DND-41 (cell line): ENCODE data around the gene HMGA1.

Experiments
- ATAC-seq: fragments of 200-7000 bp; cut with Tn5 transposase; 3 replicates; pipeline ENCODE4 v1.9.1; 2021; ENCODE audit warnings: low read depth; ENCODE audit not compliant: insufficient read depth
- DNase-seq: peaks from one replicate; pipeline ENCODE4 v3.0.0-alpha.2; 2020
- H2AFZ ChIP-seq: 2 replicates; pipeline ENCODE4 v1.6.0; 2012; ENCODE audit warnings: low read depth, low read length
- H3K27ac ChIP-seq: 2 replicates; pipeline ENCODE4 v1.5.1; 2012; ENCODE audit warnings: low read length, inconsistent platforms
- H3K27me3 ChIP-seq: fragments of 200-600 bp; sonication (generic); 2 replicates; pipeline ENCODE4 v1.6.0; 2012; ENCODE audit warnings: low read length, mild to moderate bottlenecking, inconsistent platforms; ENCODE audit not compliant: insufficient read depth, poor library complexity
- H3K36me3 ChIP-seq: 2 replicates; pipeline ENCODE4 v1.5.1; 2012; ENCODE audit warnings: low read length, inconsistent platforms; ENCODE audit not compliant: insufficient read depth
- H3K4me1 ChIP-seq: 2 replicates; pipeline ENCODE4 v1.5.1; 2012; ENCODE audit warnings: mild to moderate bottlenecking, low read length; ENCODE audit not compliant: insufficient read depth
- H3K4me2 ChIP-seq: 2 replicates; pipeline ENCODE4 v1.6.0; 2012; ENCODE audit warnings: mild to moderate bottlenecking, moderate library complexity, low read length, inconsistent platforms; ENCODE audit not compliant: insufficient read depth
- H3K4me3 ChIP-seq, 2 experiments: fragments of 200-600 bp in 1 of 2; shearing (Covaris generic) in 1 of 2; 2 replicates each; pipeline ENCODE4 v1.5.1; 2012 to 2016; ENCODE audit warnings: inconsistent platforms in 2 of 2, low read length in 2 of 2, mild to moderate bottlenecking in 2 of 2, low read depth in 1 of 2, moderate library complexity in 1 of 2
- H3K79me2 ChIP-seq: 2 replicates; pipeline ENCODE4 v1.6.0; 2012; ENCODE audit warnings: low read length, inconsistent platforms; ENCODE audit not compliant: insufficient read depth
- H3K9ac ChIP-seq: 2 replicates; pipeline ENCODE4 v1.6.0; 2012; ENCODE audit warnings: low read depth, mild to moderate bottlenecking, inconsistent platforms, low read length, moderate library complexity
- H3K9me3 ChIP-seq: 2 replicates; pipeline ENCODE4 v1.5.1; 2012; ENCODE audit warnings: low read length, moderate library complexity, mild to moderate bottlenecking, inconsistent platforms; ENCODE audit not compliant: insufficient read depth, severe bottlenecking
- H4K20me1 ChIP-seq: 2 replicates; pipeline ENCODE4 v1.6.0; 2012; ENCODE audit warnings: low read length; ENCODE audit not compliant: insufficient read depth
- EZH2 ChIP-seq: IDR thresholded peaks from 3 replicates; pipeline ENCODE4 v1.6.1; 2012; ENCODE audit warnings: borderline replicate concordance, low read depth, mild to moderate bottlenecking, moderate library complexity, low read length, inconsistent platforms; ENCODE audit not compliant: severe bottlenecking
- TF ChIP-seq, protein P1 (sequence below): IDR thresholded peaks from 2 replicates; pipeline ENCODE4 v1.5.1; 2012; ENCODE audit warnings: borderline replicate concordance, low read length, moderate library complexity, mild to moderate bottlenecking; ENCODE audit not compliant: poor library complexity, severe bottlenecking; ENCODE audit errors: extremely low read depth

Gene HMGA1

DNA sequence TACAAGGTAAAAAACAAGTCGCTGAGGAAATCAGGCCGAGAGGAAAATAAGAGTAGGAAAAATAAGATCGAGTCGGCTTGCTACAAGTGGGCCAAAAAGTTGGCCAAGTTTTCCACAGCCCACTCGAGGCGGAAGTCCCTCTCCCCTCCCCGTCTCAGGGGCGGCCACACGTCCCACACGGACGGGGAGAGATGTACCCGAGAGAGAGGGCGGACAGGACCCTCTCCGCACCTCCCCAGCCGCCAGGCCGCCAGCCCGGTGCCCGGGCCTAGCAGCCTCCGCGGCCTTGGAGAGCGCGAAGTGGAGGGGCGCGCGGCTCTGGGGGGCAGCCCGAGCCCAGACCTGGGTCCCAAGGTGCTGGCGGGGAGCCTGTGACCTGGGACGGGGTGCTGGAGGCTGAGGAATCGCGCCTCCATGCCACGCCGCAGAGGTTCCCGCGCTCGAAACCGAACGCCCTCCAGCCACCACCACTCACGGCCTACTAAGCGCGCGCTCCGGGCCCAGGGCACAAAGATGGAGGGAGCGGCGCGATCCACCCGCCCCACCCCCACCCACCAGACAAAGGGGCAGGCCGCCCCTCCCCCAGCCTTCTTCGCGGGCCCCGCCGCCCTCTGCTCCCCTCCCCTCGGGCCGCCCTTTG lies 1.9 kb upstream of the HMGA1 start:
- Histone ChIP-seq H3K36me3 (peaks cover 17% of the 10 kb centered on the region), H3K4me3 (no peak overlapping the region), H3K9me3 (no peaks in the 10 kb centered on the region), H3K27ac (no peak overlapping the region), H3K9ac (no peak overlapping the region), H2AFZ (no peak overlapping the region), H3K79me2 (peaks cover 27% of the 10 kb centered on the region), H4K20me1 (peaks cover 5% of the 10 kb centered on the region), H3K4me1 (peaks cover 24% of the 10 kb centered on the region), H3K4me2 (no peak overlapping the region), H3K27me3 (no peaks in the 10 kb centered on the region)
- TF ChIP-seq EZH2, result no peak
- TF ChIP-seq, protein P1, sequence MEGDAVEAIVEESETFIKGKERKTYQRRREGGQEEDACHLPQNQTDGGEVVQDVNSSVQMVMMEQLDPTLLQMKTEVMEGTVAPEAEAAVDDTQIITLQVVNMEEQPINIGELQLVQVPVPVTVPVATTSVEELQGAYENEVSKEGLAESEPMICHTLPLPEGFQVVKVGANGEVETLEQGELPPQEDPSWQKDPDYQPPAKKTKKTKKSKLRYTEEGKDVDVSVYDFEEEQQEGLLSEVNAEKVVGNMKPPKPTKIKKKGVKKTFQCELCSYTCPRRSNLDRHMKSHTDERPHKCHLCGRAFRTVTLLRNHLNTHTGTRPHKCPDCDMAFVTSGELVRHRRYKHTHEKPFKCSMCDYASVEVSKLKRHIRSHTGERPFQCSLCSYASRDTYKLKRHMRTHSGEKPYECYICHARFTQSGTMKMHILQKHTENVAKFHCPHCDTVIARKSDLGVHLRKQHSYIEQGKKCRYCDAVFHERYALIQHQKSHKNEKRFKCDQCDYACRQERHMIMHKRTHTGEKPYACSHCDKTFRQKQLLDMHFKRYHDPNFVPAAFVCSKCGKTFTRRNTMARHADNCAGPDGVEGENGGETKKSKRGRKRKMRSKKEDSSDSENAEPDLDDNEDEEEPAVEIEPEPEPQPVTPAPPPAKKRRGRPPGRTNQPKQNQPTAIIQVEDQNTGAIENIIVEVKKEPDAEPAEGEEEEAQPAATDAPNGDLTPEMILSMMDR, result no peak
- DNase-seq (no peak), ATAC-seq (no peak)

DNA sequence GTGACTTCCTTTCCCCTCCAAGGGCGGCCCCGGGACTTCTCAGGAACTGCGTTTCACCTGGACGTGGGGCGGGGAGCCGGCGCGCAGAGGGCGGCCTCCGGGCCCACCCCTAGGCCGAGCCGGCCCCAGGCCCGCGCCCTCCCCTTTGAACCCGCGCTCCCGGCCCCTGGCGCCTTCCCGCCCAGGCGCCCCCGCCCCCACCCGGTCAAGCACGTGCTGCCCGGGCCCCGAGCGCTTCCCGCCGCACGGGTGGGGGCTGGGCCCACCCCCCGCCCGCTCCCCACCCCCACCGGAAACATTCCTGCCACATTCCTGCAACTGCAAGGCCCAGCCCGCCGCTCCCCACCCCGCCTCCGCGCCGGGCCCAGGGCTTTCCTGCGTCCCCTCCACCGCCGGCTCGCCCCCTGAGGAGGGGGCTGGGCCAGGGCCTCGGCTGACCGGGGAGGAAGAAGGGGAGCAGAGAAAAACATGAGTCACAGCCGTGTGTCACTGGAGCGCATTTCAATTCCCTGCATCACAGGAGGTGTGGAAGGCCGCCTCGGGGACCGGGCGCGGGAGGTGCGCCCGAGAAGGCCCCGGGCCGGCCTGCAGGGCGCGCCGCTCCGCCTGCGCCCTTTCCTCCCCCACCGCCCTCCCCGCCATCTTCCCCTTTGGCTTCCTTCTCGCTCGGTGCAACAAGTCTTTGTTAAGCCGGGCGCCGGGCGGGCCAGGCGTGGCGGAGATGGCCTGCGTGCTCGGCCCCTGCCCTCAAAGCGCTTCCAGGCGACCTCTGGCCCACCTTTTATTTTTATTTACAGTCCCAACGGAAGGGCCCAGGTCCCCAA lies 1.2 kb upstream of the HMGA1 start:
- ATAC-seq, result no peak
- no peak overlapping the region for H3K4me2 ChIP-seq
- H4K20me1 ChIP-seq, result peaks cover 12% of the 10 kb centered on the region
- no peak overlapping the region for H3K4me3 ChIP-seq
- peaks cover 25% of the 10 kb centered on the region for H3K36me3 ChIP-seq
- no peaks in the 10 kb centered on the region for H3K9me3 ChIP-seq
- DNase-seq, result no peak
- H3K27me3 ChIP-seq, result no peaks in the 10 kb centered on the region
- TF ChIP-seq, protein P1, result no peak
- no peak for TF ChIP-seq EZH2
- no peak overlapping the region for H3K9ac ChIP-seq
- H2AFZ ChIP-seq, result no peak overlapping the region
- H3K27ac ChIP-seq, result no peak overlapping the region
- H3K4me1 ChIP-seq, result peaks cover 31% of the 10 kb centered on the region
- peaks cover 35% of the 10 kb centered on the region for H3K79me2 ChIP-seq

DNA sequence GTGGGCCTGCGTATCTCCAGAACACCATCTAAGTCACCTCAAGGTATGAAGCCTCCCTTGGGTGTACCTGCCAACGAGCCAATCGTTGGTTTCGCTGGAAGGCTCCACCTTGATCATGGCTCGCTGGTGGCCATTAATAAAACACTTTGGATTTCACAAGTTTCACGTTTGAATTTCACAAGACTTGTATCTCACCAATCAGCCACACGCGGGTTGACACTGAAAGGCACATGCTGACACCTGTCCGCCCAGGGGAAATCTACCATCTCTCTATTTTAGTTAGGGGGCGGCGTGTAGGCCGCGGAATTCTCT lies 586 bp upstream of the HMGA1 start:
- no peaks in the 10 kb centered on the region for H3K27me3 ChIP-seq
- DNase-seq, result no peak
- peaks cover 30% of the 10 kb centered on the region for H3K36me3 ChIP-seq
- peaks cover 40% of the 10 kb centered on the region for H3K79me2 ChIP-seq
- peaks cover 18% of the 10 kb centered on the region for H4K20me1 ChIP-seq
- peaks cover 36% of the 10 kb centered on the region for H3K4me1 ChIP-seq
- H3K4me3 ChIP-seq, result peak overlapping the region in 1 of 2 experiments; percentile 72; a peak in 2 of 4 replicates
- no peak for ATAC-seq
- H2AFZ ChIP-seq, result no peak overlapping the region
- peak overlapping the region; percentile 92 for H3K4me2 ChIP-seq
- H3K27ac ChIP-seq, result peak overlapping the region; percentile 61; the same call in 1 of the 2 replicates
- no peaks in the 10 kb centered on the region for H3K9me3 ChIP-seq
- peak overlapping the region; percentile 100 for H3K9ac ChIP-seq
- TF ChIP-seq, protein P1, result no peak
- TF ChIP-seq EZH2, result no peak
